ENCODE results near the gene REL.
"Not testable (repeated sequence)": the region's sequence is repeated elsewhere in the genome, so short reads cannot be mapped to it uniquely, and the experiment has no call there.

GRCh38 chr2:60932061-60932460 is 50.7 kb downstream of the REL start:
- TF ChIP-seq CTCF, POLR2AphosphoS5 (IDR thresholded peaks at IDR 0.05): not testable (repeated sequence)
